Hepatocyte (in vitro differentiated cells): ENCODE results near the gene TGIF2. TPM values are rescaled to one million over a fixed set of nuclear protein-coding genes. Genes with fewer than 3 reads are reported as not detected.
"Not testable (repeated sequence)": the region's sequence is repeated elsewhere in the genome, so short reads cannot be mapped to it uniquely, and the experiment has no call there.

ENCODE experiments used
- DNase-seq: peaks from one replicate; pipeline ENCODE4 v3.0.0-alpha.2; 2016; ENCODE audit warnings: low spot score
- H2AFZ ChIP-seq: fragments of 200-600 bp; sonication (generic); 2 replicates; pipeline ENCODE4 v1.6.0; 2016; ENCODE audit warnings: antibody characterized with exemption, mild to moderate bottlenecking
- H3K27ac ChIP-seq: fragments of 200-600 bp; sonication (generic); 2 replicates; pipeline ENCODE4 v1.5.1; 2016; ENCODE audit warnings: mild to moderate bottlenecking
- H3K27me3 ChIP-seq: fragments of 200-600 bp; sonication (generic); 2 replicates; pipeline ENCODE4 v1.6.1; 2016
- H3K36me3 ChIP-seq: fragments of 200-600 bp; sonication (generic); replicated peaks from 2 replicates; pipeline ENCODE4 v1.5.1; 2016; ENCODE audit warnings: low read depth; ENCODE audit not compliant: insufficient read depth
- H3K4me1 ChIP-seq: fragments of 200-600 bp; sonication (generic); 2 replicates; pipeline ENCODE4 v1.5.1; 2016; ENCODE audit warnings: mild to moderate bottlenecking, moderate library complexity; ENCODE audit not compliant: insufficient read depth
- H3K4me2 ChIP-seq: fragments of 200-600 bp; sonication (generic); 2 replicates; pipeline ENCODE4 v1.6.0; 2016
- H3K4me3 ChIP-seq: fragments of 200-600 bp; sonication (generic); 2 replicates; pipeline ENCODE4 v1.5.1; 2016; ENCODE audit warnings: mild to moderate bottlenecking
- H3K79me2 ChIP-seq: fragments of 200-600 bp; sonication (generic); 2 replicates; pipeline ENCODE4 v1.6.0; 2017; ENCODE audit warnings: mild to moderate bottlenecking
- H3K9me2 ChIP-seq: fragments of 200-600 bp; sonication (generic); replicated peaks from 2 replicates; pipeline ENCODE4 v1.6.0; 2017; ENCODE audit warnings: mild to moderate bottlenecking; ENCODE audit not compliant: insufficient read depth
- H3K9me3 ChIP-seq: fragments of 200-600 bp; sonication (generic); 2 replicates; pipeline ENCODE4 v1.5.1; 2016; ENCODE audit warnings: low read depth, mild to moderate bottlenecking
- H4K20me1 ChIP-seq: fragments of 200-600 bp; sonication (generic); 2 replicates; pipeline ENCODE4 v1.6.0; 2016; ENCODE audit warnings: mild to moderate bottlenecking; ENCODE audit not compliant: insufficient read depth, poor library complexity, severe bottlenecking
- CTCF ChIP-seq: fragments of 200-600 bp; sonication (generic); IDR thresholded peaks from 2 replicates; pipeline ENCODE4 v1.5.1; 2016; ENCODE audit warnings: antibody characterized with exemption, mild to moderate bottlenecking; ENCODE audit not compliant: poor library complexity
- EZH2 ChIP-seq: fragments of 200-600 bp; sonication (generic); IDR thresholded peaks from 2 replicates; pipeline ENCODE4 v1.6.1; 2016; ENCODE audit warnings: antibody characterized with exemption, mild to moderate bottlenecking, borderline replicate concordance
- EZH2phosphoT487 ChIP-seq: fragments of 200-600 bp; sonication (generic); IDR thresholded peaks from one replicate; pipeline ENCODE4 v1.6.1; 2018; ENCODE audit warnings: antibody characterized with exemption, mild to moderate bottlenecking, low read depth, moderate library complexity; ENCODE audit not compliant: unreplicated experiment, severe bottlenecking
- WGBS: methylation state at CpG from one replicate; pipeline ENCODE4 v1.1.6; 2016; ENCODE audit warnings: low lambda C conversion rate; ENCODE audit errors: missing lambda C conversion rate; 5-methylcytosine and 5-hydroxymethylcytosine counted together
- polyA plus RNA-seq: library from polyadenylated mRNA; unstranded; fragments of >200 nt; fragmentation: Nextera tagmentation; extraction: Ambion mirVana; gene quantifications from 2 replicates; pipeline ENCODE4 v1.2.1, GENCODE V29; 2016
- total RNA-seq: library from RNA; depleted of rRNA; stranded (reverse); fragments of >200 nt; gene quantifications from 2 replicates; pipeline ENCODE4 v1.2.3, GENCODE V29; 2014

TGIF2 gene
- total and polyA plus RNA-seq, 2 experiments from 2014 or later = 30.6 to 38.5 TPM

DNA sequence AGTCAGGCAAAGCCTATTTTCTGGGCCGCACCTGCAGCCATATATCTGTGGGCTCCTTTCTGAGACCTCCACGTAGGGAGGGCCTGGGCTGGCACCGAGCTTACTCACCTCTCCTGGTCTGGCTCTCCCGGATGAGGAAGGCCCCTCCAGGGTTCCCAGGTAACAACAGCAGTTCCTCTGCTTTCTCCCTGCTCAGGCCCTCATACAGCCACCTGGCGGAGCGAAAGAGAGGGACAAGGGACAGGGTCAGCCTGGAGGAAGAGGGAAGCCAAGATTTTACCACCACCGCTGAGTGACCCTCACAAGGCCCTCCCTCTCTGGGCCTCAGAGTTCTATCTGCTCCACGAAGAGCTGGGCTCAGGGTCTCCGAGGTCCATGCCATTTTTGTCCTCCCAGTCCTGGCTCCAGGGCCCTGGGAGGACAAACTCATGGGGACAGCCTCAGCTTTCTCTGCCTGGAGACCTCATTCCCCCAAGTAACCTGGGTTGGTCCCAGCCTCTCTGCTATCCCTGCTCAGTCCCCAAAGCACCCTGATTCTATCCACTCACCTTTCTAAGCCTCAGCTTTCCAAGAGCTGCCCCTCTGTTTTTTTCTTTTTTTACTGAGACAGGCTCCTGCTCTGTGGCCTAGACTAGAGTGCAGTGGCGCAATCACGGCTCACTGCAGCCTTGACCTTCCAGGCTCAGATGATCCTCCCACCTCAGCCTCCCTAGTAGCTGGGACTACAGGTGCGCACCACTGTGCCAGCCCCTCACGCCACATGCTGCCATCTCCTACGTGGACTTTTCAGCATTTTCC is 59.3 kb downstream of the TGIF2 start:
- TF ChIP-seq CTCF = no peak
- TF ChIP-seq EZH2 = no peak
- TF ChIP-seq EZH2phosphoT487 = no peak
- Histone ChIP-seq H3K9me3 (no peaks in the 10 kb centered on the region), H3K36me3 (no peaks in the 10 kb centered on the region), H3K9me2 (no peaks in the 10 kb centered on the region), H3K4me1 (no peaks in the 10 kb centered on the region), H2AFZ (no peak overlapping the region), H3K27ac (no peak overlapping the region), H3K4me2 (no peak overlapping the region), H3K27me3 (no peaks in the 10 kb centered on the region), H4K20me1 (no peaks in the 10 kb centered on the region), H3K4me3 (no peak overlapping the region), H3K79me2 (no peaks in the 10 kb centered on the region)
- peak; percentile 25 for DNase-seq
- WGBS = 67% methylated on average over 14 of the region's 14 CpGs

DNA sequence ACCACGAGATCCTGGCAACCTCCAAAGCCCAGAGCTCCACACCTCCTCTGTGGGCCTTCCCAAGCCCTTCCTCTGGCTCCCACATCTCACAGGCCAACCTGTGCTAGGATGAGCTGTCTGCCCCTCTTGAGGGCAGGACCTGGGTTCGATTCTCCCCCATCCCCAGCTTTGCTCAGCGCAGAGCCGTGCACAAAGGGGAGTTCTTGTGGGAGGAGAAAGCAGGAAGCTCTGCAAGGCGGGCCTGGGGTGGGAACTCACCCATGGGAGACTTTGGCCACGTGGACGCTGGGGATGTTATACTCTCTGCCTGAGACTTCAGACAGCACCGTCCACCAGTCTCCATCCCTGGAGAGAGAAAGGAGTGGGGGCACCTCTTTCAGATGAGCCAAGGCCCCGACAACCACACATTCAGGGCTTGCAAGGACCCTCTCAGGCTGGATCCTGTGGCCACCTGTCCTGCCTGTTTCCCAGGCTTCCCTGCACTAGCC is 59.9 kb downstream of the TGIF2 start:
- no peak overlapping the region for H3K27ac ChIP-seq
- no peaks in the 10 kb centered on the region for H3K4me1 ChIP-seq
- WGBS = 90% methylated on average over 9 of the region's 9 CpGs
- no peaks in the 10 kb centered on the region for H3K36me3 ChIP-seq
- H2AFZ ChIP-seq = no peak overlapping the region
- no peak for DNase-seq
- no peaks in the 10 kb centered on the region for H3K27me3 ChIP-seq
- no peak overlapping the region for H3K4me2 ChIP-seq
- H3K9me3 ChIP-seq = no peaks in the 10 kb centered on the region
- no peak overlapping the region for H3K4me3 ChIP-seq
- H3K9me2 ChIP-seq = no peaks in the 10 kb centered on the region
- no peaks in the 10 kb centered on the region for H3K79me2 ChIP-seq
- TF ChIP-seq CTCF (no peak), EZH2phosphoT487 (no peak), EZH2 (no peak)
- no peaks in the 10 kb centered on the region for H4K20me1 ChIP-seq

DNA sequence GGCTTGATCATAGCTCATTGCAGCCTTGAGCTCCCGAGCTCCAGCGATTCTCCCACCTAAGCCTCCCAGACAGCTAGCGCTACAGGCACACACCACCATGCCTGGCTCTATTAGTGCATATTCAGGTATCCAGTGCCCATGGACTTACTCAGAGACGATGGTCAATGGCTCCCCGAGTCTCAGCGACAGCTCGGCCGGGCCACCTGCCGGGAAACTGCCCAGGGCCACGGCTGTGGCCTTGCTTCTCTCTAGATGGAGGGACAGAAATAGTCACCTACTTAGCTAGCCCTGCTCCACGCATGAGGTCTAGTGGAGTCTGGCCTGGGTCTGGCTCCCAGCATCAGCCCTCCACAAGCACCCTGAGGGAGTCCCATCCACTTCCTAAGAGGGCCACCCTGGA is 60.9 kb downstream of the TGIF2 start:
- Histone ChIP-seq H3K4me3 (no peak overlapping the region), H3K4me1 (no peaks in the 10 kb centered on the region), H3K9me2 (no peaks in the 10 kb centered on the region), H4K20me1 (no peaks in the 10 kb centered on the region), H3K79me2 (no peaks in the 10 kb centered on the region), H3K27ac (no peak overlapping the region), H2AFZ (no peak overlapping the region), H3K9me3 (no peaks in the 10 kb centered on the region), H3K4me2 (no peak overlapping the region), H3K36me3 (no peaks in the 10 kb centered on the region), H3K27me3 (no peaks in the 10 kb centered on the region)
- TF ChIP-seq EZH2phosphoT487 (no peak), EZH2 (no peak), CTCF (no peak)
- WGBS = 88% methylated on average over 11 of the region's 11 CpGs
- no peak for DNase-seq

DNA sequence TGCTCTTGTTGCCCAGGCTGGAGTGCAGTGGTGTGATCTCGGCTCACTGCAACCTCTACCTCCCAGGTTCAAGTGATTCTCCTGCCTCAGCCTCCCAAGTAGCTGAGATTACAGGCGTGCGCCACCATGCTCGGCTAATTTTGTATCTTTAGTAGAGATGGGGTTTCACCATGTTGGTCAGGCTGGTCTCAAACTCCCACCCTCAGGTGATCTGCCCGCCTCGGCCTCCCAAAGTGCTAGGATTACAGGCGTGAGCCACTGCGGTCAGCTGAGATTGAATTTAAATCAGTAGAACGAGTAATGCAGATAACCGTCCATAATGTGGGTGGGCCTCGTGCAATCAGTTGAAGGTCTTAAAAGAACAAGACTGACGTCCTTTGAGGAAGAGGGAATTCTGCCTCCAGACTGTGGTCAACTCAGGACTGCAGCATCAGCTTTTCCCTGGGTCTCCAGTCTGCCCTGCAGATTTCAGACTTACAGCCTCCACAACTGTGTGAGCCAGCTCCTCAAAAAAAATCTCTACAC is 65.5 kb downstream of the TGIF2 start:
- not testable (repeated sequence) for H3K27ac ChIP-seq

More for the DNA sequence above, 65.5 kb downstream of the TGIF2 start:
- H3K79me2 ChIP-seq, H4K20me1 ChIP-seq, H3K4me1 ChIP-seq, H3K4me3 ChIP-seq, H2AFZ ChIP-seq, H3K4me2 ChIP-seq, H3K27me3 ChIP-seq, H3K9me2 ChIP-seq, DNase-seq, H3K36me3 ChIP-seq, H3K9me3 ChIP-seq: not testable (repeated sequence)
- 93% methylated on average over 12 of the region's 12 CpGs for WGBS
